Vagina (tissue), 2 donors: ENCODE data around the gene CHRM2.

ENCODE experiments used
- POLR2AphosphoS5 ChIP-seq, 2 donors: sonication (generic); formaldehyde crosslinking; IDR thresholded peaks; one replicate each; pipeline ENCODE4 v1.9.0; 2017; ENCODE audit warnings: antibody characterized with exemption in 2 of 2, mild to moderate bottlenecking in 2 of 2, low read depth in 1 of 2; ENCODE audit not compliant: insufficient read depth in 1 of 2
- TF ChIP-seq, protein P1 (sequence below), 3 experiments: fragments of 450-650 bp in 2 of 3; fragments of 200-600 bp in 1 of 3; sonication (generic) in 1 of 3; IDR thresholded peaks; one replicate each; pipeline ENCODE4 v1.5.1; 2017 to 2019; ENCODE audit warnings: antibody characterized with exemption in 3 of 3, mild to moderate bottlenecking in 2 of 3, moderate library complexity in 2 of 3

DNA sequence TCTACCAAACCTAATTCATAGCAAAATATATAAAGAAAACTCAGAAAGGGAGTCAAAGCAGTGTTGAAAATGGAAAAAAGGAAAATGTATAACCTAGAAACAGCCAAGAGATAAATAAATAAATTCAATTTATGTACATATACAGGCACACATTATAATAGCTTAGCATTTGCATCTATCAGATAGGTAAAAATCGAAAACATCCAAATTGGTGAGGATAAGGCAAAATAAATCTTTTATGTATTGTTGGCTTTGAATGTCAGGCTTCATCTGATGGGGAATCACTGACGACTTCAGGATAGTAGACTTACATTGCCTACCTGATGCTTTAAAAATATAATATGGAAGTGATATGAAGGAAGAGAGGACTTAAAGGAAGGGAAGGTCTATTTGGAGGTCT is 20.6 kb upstream of the CHRM2 start:
- TF ChIP-seq, protein P1, sequence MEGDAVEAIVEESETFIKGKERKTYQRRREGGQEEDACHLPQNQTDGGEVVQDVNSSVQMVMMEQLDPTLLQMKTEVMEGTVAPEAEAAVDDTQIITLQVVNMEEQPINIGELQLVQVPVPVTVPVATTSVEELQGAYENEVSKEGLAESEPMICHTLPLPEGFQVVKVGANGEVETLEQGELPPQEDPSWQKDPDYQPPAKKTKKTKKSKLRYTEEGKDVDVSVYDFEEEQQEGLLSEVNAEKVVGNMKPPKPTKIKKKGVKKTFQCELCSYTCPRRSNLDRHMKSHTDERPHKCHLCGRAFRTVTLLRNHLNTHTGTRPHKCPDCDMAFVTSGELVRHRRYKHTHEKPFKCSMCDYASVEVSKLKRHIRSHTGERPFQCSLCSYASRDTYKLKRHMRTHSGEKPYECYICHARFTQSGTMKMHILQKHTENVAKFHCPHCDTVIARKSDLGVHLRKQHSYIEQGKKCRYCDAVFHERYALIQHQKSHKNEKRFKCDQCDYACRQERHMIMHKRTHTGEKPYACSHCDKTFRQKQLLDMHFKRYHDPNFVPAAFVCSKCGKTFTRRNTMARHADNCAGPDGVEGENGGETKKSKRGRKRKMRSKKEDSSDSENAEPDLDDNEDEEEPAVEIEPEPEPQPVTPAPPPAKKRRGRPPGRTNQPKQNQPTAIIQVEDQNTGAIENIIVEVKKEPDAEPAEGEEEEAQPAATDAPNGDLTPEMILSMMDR (IDR thresholded peaks at IDR 0.05) = no peak
- no peak for TF ChIP-seq POLR2AphosphoS5 (IDR thresholded peaks at IDR 0.05; ENCODE audit: insufficient read depth in 1 of 2, low read depth in 1 of 2)
